ENCODE data around the gene PPM1H. TPM values are rescaled to one million over a fixed set of nuclear protein-coding genes. Genes with fewer than 3 reads are reported as not detected.
A peak's percentile ranks its signal among the peaks of the same experiment; 100 is the strongest.
"Not testable (repeated sequence)": the region's sequence is repeated elsewhere in the genome, so short reads cannot be mapped to it uniquely, and the experiment has no call there.

Gene PPM1H
- total RNA-seq, 1 donor from 2014 or later: 21.6 TPM

DNA sequence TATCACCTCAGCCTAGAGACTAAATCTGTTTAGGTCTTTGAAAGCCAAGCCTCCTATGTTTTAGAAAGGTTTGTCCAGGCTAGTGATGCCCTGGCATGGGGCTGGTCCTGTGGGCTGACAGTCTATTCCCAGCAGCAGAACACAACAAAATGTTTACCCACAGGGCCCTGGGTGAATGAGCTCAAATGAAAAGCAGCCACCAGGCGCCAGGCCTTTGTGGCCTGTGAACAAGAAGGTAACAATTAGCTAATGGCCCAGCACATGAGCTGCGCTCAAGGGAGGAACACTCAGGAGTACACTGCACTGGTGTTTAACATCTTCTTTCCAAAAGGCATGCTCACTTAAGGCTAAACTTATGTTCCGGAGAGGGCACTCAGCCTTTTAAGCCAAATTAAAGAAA, 266.2 kb downstream of the PPM1H start:
- no peak overlapping the region for H3K4me3 ChIP-seq (ENCODE audit: low read depth, low read length)
- no peaks in the 10 kb centered on the region for H3K36me3 ChIP-seq (ENCODE audit: control insufficient read depth, insufficient read depth, low read length)
- no peak for DNase-seq (ENCODE audit: low read depth)
- TF ChIP-seq, protein P1, sequence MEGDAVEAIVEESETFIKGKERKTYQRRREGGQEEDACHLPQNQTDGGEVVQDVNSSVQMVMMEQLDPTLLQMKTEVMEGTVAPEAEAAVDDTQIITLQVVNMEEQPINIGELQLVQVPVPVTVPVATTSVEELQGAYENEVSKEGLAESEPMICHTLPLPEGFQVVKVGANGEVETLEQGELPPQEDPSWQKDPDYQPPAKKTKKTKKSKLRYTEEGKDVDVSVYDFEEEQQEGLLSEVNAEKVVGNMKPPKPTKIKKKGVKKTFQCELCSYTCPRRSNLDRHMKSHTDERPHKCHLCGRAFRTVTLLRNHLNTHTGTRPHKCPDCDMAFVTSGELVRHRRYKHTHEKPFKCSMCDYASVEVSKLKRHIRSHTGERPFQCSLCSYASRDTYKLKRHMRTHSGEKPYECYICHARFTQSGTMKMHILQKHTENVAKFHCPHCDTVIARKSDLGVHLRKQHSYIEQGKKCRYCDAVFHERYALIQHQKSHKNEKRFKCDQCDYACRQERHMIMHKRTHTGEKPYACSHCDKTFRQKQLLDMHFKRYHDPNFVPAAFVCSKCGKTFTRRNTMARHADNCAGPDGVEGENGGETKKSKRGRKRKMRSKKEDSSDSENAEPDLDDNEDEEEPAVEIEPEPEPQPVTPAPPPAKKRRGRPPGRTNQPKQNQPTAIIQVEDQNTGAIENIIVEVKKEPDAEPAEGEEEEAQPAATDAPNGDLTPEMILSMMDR (IDR thresholded peaks at IDR 0.05; ENCODE audit: insufficient read depth, low read length, poor library complexity, severe bottlenecking): no peak
- no peaks in the 10 kb centered on the region for H3K27me3 ChIP-seq (ENCODE audit: control insufficient read depth, insufficient read depth, low read length)

DNA sequence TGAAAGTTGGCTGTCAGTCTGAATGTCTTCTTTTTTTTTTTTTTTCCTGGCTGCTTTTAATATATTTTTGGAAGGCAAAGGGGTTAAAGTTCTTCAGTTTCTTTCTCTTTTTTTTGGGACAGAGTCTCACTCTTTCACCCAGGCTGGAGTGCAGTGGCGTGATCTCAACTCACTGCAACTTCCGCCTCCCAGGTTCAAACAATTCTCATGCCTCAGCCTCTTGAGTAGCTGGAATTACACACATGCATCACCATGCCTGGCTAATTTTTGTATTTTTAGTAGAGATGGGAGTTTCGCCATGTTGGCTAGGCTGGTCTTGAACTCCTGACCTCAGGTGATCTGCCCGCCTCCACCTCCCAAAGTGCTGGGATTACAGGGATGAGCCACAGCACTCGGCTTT, 270.0 kb downstream of the PPM1H start:
- not testable (repeated sequence) for H3K4me3 ChIP-seq (ENCODE audit: low read depth, low read length); DNase-seq (ENCODE audit: low read depth); H3K27me3 ChIP-seq (ENCODE audit: control insufficient read depth, insufficient read depth, low read length)

DNA sequence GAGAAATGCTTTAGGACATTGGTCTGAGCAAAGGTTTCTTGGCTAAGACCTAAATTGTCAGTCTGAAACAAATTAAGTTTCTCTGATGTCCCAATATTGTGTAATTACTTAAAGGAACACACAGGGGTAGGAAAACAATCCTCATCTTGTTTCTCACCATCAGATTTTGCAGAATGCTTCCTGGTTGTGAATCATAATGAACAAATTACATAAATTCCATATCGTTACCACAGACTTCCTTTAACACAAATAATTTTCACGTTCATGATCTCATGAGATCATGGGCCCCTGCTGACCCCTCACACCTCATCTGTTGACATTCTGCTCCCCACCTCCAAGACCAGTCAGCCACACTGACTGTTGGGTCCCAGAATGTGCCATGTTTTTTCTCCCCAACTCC, 274.2 kb downstream of the PPM1H start:
- TF ChIP-seq, protein P1 (IDR thresholded peaks at IDR 0.05; ENCODE audit: insufficient read depth, low read length, poor library complexity, severe bottlenecking): no peak
- DNase-seq (ENCODE audit: low read depth): peak; percentile 25
- Histone ChIP-seq H3K36me3 (ENCODE audit: control insufficient read depth, insufficient read depth, low read length) (no peaks in the 10 kb centered on the region), H3K4me3 (ENCODE audit: low read depth, low read length) (no peak overlapping the region), H3K27me3 (ENCODE audit: control insufficient read depth, insufficient read depth, low read length) (no peaks in the 10 kb centered on the region)

More for the DNA sequence above, 270.0 kb downstream of the PPM1H start:
- not testable (repeated sequence) for H3K36me3 ChIP-seq (ENCODE audit: control insufficient read depth, insufficient read depth, low read length)

DNA sequence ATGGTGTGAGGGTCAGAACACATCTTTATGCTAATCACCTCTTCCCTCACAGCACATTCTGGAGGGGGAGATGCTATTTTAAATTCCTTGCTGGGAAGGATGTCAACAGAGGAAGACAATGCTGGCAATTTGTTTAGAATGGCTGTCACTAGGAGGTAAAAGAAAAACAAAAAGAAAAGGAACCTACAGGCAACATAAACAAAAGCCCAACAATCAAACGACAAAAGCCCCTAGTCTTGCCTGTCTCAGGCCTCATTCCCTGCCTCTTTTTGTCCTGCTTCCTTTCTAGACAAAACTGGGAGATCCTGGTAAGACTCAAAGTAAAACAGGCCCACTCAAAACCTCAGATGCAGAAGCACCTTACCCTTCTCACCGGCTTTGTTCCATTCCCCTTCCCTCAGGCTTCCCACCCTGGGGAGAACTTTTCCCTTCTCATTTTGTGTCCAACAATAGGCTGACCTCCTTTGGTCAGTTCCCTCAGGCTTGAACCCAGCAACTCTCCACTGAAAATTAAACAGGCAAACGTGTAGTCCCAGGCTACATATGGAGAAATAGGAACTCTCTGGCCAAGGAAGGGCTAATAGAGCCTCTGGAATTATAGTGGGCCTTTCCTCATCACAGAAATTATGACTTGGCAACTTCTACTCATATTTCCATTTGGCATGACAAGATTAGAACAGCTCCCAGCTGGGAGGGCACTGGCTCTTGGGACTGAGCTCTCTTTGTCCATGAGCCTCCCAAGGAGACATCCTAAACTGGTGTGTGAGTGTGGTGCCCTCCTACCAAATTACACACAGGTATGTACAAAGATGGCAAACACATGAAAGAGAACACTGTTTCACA, 275.3 kb downstream of the PPM1H start:
- H3K4me3 ChIP-seq (ENCODE audit: low read depth, low read length): no peak overlapping the region
- H3K27me3 ChIP-seq (ENCODE audit: control insufficient read depth, insufficient read depth, low read length): no peaks in the 10 kb centered on the region
- DNase-seq (ENCODE audit: low read depth): no peak
- TF ChIP-seq, protein P1 (IDR thresholded peaks at IDR 0.05; ENCODE audit: insufficient read depth, low read length, poor library complexity, severe bottlenecking): no peak
- H3K36me3 ChIP-seq (ENCODE audit: control insufficient read depth, insufficient read depth, low read length): no peaks in the 10 kb centered on the region

DNA sequence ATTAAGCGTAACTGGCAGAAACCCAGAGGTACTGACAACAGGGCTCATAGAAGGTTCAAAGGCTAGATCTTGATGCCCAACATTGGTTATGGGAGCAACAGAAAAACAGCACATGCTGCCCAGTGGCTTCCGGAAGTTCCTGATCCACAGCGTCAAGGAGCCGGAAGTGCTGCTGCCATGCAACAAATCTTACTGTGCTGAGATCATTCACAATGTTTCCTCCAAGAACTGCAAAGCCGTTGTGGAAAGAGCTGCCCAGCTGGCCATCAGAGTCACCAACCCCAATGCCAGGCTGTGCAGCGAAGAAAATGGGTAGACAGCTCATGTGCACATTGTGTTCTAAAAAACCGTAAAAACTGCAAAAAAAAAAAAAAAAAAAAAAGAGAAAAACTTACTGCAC, 276.0 kb downstream of the PPM1H start:
- DNase-seq (ENCODE audit: low read depth): no peak

DNA sequence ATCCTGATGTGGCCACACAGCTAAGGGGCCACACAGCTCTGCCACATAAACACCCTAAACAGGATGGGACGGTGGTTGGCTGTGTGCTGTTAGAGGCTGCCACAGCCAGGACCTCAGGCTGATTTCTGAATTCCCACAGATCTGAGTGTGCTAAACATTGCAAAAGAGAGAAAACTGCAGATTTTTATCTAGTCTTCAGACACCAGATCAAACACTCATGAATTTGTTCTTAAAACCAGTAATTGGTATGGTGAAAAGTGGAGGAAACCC, 277.7 kb downstream of the PPM1H start:
- no peaks in the 10 kb centered on the region for H3K36me3 ChIP-seq (ENCODE audit: control insufficient read depth, insufficient read depth, low read length)
- DNase-seq (ENCODE audit: low read depth): no peak

More for the DNA sequence above, 276.0 kb downstream of the PPM1H start:
- Histone ChIP-seq H3K4me3 (ENCODE audit: low read depth, low read length) (no peak overlapping the region), H3K36me3 (ENCODE audit: control insufficient read depth, insufficient read depth, low read length) (no peaks in the 10 kb centered on the region), H3K27me3 (ENCODE audit: control insufficient read depth, insufficient read depth, low read length) (no peaks in the 10 kb centered on the region)
- TF ChIP-seq, protein P1 (IDR thresholded peaks at IDR 0.05; ENCODE audit: insufficient read depth, low read length, poor library complexity, severe bottlenecking): no peak

More for the DNA sequence above, 277.7 kb downstream of the PPM1H start:
- TF ChIP-seq, protein P1 (IDR thresholded peaks at IDR 0.05; ENCODE audit: insufficient read depth, low read length, poor library complexity, severe bottlenecking): no peak
- Histone ChIP-seq H3K27me3 (ENCODE audit: control insufficient read depth, insufficient read depth, low read length) (no peaks in the 10 kb centered on the region), H3K4me3 (ENCODE audit: low read depth, low read length) (no peak overlapping the region)

Measured in kidney epithelial cell (primary cell).